ENCODE data around the gene MACROD2. TPM values are rescaled to one million over a fixed set of nuclear protein-coding genes. Genes with fewer than 3 reads are reported as not detected.
A peak's percentile ranks its signal among the peaks of the same experiment; 100 is the strongest.

Gene MACROD2
- polyA plus RNA-seq, 1 experiment: 0.47 TPM

DNA sequence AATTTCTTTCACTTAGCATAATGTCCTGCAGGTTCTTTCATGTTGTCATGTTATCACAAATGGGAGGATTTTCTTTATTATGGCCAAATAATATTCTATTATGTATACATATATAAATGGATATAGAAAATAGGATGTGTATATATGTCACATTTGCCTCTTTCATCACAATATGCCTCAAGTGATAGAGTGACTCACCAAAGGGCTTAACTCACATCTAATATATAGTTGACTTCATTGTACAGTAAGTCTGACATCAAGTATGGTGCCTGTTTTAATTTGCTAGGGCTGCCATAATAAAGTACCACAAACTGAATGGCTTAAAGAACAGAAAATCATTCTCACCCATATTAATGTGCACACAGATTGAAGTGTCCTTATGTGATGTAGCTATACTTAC lies 778.2 kb downstream of the MACROD2 start:
- TF ChIP-seq, protein P1, sequence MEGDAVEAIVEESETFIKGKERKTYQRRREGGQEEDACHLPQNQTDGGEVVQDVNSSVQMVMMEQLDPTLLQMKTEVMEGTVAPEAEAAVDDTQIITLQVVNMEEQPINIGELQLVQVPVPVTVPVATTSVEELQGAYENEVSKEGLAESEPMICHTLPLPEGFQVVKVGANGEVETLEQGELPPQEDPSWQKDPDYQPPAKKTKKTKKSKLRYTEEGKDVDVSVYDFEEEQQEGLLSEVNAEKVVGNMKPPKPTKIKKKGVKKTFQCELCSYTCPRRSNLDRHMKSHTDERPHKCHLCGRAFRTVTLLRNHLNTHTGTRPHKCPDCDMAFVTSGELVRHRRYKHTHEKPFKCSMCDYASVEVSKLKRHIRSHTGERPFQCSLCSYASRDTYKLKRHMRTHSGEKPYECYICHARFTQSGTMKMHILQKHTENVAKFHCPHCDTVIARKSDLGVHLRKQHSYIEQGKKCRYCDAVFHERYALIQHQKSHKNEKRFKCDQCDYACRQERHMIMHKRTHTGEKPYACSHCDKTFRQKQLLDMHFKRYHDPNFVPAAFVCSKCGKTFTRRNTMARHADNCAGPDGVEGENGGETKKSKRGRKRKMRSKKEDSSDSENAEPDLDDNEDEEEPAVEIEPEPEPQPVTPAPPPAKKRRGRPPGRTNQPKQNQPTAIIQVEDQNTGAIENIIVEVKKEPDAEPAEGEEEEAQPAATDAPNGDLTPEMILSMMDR (IDR thresholded peaks at IDR 0.05; ENCODE audit: insufficient read depth, low read depth, low read length): no peak
- Histone ChIP-seq H3K4me3 (ENCODE audit: low read depth, low read length) (no peak overlapping the region), H3K36me3 (ENCODE audit: control insufficient read depth, insufficient read depth, low read length) (no peaks in the 10 kb centered on the region), H3K27me3 (ENCODE audit: control insufficient read depth, insufficient read depth, low read length) (no peaks in the 10 kb centered on the region)
- CTCF ChIA-PET: no interaction called here
- POLR2A ChIA-PET: no interaction called here
- DNase-seq (ENCODE audit: low read depth): no peak

DNA sequence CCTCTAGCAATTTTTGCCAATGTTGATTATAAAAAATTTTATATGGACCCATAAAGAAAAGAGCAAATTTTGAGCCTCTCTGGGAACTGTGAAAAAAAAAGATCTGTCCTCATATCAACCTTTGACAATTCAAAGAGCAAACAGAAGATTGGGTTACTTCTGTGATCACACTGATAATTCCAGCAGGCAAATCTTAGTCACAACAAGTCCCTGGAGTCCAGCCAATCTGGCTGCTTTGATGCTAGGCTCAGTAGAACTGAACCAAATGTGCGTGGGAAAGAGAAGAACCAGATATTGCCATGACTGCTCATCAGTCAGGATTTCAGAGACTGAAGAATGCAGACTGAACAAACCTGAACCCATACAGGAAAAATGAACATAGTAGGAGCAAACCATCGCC lies 780.5 kb downstream of the MACROD2 start:
- H3K36me3 ChIP-seq (ENCODE audit: control insufficient read depth, insufficient read depth, low read length): no peaks in the 10 kb centered on the region
- peak; percentile 70 for DNase-seq (ENCODE audit: low read depth)
- TF ChIP-seq, protein P1 (IDR thresholded peaks at IDR 0.05; ENCODE audit: insufficient read depth, low read depth, low read length): no peak
- H3K4me3 ChIP-seq (ENCODE audit: low read depth, low read length): no peak overlapping the region
- CTCF ChIA-PET: no interaction called here
- POLR2A ChIA-PET: no interaction called here
- H3K27me3 ChIP-seq (ENCODE audit: control insufficient read depth, insufficient read depth, low read length): no peaks in the 10 kb centered on the region

DNA sequence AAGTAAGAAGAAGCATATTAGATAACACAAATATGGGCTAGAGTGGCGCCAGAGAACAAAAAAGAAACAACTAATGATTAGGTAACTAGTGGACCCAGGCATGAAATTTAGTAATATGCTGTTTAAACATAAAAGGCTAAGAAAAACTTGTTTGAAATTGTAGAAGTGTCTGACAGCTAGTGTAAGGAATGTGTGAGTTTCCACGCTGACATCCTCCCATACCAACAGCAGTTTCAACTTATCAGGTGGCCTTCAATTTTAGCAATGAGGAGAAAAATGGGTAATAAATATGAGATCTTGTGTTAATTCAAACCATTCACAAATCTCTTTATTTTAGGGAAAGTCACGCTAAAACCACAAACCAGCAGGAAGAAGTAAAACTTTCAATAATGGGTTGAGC lies 782.3 kb downstream of the MACROD2 start:
- CTCF ChIA-PET: no interaction called here
- POLR2A ChIA-PET: no interaction called here
- Histone ChIP-seq H3K36me3 (ENCODE audit: control insufficient read depth, insufficient read depth, low read length) (no peaks in the 10 kb centered on the region), H3K4me3 (ENCODE audit: low read depth, low read length) (no peak overlapping the region), H3K27me3 (ENCODE audit: control insufficient read depth, insufficient read depth, low read length) (no peaks in the 10 kb centered on the region)
- DNase-seq (ENCODE audit: low read depth): no peak
- TF ChIP-seq, protein P1 (IDR thresholded peaks at IDR 0.05; ENCODE audit: insufficient read depth, low read depth, low read length): no peak

DNA sequence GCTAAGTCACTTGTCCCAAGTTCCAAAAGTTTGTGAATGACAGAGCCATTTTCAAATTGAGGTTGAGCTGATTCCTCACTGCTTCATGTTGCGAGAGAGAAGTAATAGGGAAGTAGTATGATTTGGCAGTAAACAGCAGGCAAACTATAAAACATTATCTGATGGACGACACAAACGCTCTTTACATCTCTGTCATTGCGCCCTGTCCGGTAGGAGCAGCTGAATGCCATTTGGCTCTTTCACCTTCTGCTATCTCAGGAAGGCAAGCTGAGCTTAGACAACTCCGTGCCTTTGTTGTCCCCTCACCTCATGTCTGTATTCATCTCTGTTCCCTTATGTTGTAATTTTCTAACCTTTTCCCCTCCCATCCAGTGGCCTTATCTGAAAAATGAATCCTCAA lies 782.8 kb downstream of the MACROD2 start:
- no peaks in the 10 kb centered on the region for H3K27me3 ChIP-seq (ENCODE audit: control insufficient read depth, insufficient read depth, low read length)
- H3K36me3 ChIP-seq (ENCODE audit: control insufficient read depth, insufficient read depth, low read length): no peaks in the 10 kb centered on the region
- H3K4me3 ChIP-seq (ENCODE audit: low read depth, low read length): no peak overlapping the region
- TF ChIP-seq, protein P1 (IDR thresholded peaks at IDR 0.05; ENCODE audit: insufficient read depth, low read depth, low read length): no peak
- POLR2A ChIA-PET: no interaction called here
- no peak for DNase-seq (ENCODE audit: low read depth)
- CTCF ChIA-PET: no interaction called here

DNA sequence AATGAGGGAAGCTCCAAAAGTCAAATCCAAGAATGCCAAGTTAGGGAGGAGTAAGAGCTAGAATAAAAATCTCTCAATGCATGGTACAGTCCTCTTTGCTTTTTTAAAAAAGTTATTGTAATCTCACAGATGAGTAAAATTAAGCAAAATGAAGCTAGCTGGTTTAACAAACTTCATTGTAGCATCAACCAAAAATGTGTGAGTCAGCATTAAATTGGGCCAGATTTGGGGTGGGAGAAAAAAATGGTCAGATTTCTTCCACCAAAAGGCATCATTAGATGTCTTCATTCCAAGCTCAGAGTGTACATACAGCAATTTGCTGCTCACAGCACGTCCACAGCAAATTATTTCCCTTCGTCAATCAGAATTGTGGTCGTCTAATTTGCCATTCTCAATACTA lies 783.6 kb downstream of the MACROD2 start:
- DNase-seq (ENCODE audit: low read depth): no peak
- Histone ChIP-seq H3K27me3 (ENCODE audit: control insufficient read depth, insufficient read depth, low read length) (no peaks in the 10 kb centered on the region), H3K4me3 (ENCODE audit: low read depth, low read length) (no peak overlapping the region), H3K36me3 (ENCODE audit: control insufficient read depth, insufficient read depth, low read length) (no peaks in the 10 kb centered on the region)
- TF ChIP-seq, protein P1 (IDR thresholded peaks at IDR 0.05; ENCODE audit: insufficient read depth, low read depth, low read length): no peak
- ChIA-PET CTCF (interaction anchor here (0.7 kb wide), 1 partner anchor 201 kb away, joined by 3 read pairs; no protein-coding TSS in a partner anchor), POLR2A (interaction anchor here (0.6 kb wide), 2 partner anchors 16 to 519 kb away, joined by 3 read pairs; no protein-coding TSS in a partner anchor)

Measured in BJ (cell line).